ENCODE results near the gene AMMECR1.

- TF ChIP-seq EZH2 (IDR thresholded peaks at IDR 0.05; ENCODE audit: low read depth, unreplicated experiment) (no peak), POLR2AphosphoS5 (IDR thresholded peaks at IDR 0.05; ENCODE audit: low read depth) (no peak), JUNB (IDR thresholded peaks at IDR 0.05; ENCODE audit: unreplicated experiment) (no peak), CTCF (conservative IDR thresholded peaks at IDR 0.05; ENCODE audit: low read depth in 2 of 2) (no peak), EZH2phosphoT487 (IDR thresholded peaks at IDR 0.05; ENCODE audit: unreplicated experiment) (no peak)
- TF ChIP-seq, protein P1, sequence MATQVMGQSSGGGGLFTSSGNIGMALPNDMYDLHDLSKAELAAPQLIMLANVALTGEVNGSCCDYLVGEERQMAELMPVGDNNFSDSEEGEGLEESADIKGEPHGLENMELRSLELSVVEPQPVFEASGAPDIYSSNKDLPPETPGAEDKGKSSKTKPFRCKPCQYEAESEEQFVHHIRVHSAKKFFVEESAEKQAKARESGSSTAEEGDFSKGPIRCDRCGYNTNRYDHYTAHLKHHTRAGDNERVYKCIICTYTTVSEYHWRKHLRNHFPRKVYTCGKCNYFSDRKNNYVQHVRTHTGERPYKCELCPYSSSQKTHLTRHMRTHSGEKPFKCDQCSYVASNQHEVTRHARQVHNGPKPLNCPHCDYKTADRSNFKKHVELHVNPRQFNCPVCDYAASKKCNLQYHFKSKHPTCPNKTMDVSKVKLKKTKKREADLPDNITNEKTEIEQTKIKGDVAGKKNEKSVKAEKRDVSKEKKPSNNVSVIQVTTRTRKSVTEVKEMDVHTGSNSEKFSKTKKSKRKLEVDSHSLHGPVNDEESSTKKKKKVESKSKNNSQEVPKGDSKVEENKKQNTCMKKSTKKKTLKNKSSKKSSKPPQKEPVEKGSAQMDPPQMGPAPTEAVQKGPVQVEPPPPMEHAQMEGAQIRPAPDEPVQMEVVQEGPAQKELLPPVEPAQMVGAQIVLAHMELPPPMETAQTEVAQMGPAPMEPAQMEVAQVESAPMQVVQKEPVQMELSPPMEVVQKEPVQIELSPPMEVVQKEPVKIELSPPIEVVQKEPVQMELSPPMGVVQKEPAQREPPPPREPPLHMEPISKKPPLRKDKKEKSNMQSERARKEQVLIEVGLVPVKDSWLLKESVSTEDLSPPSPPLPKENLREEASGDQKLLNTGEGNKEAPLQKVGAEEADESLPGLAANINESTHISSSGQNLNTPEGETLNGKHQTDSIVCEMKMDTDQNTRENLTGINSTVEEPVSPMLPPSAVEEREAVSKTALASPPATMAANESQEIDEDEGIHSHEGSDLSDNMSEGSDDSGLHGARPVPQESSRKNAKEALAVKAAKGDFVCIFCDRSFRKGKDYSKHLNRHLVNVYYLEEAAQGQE (IDR thresholded peaks at IDR 0.05; ENCODE audit: unreplicated experiment) = no peak
- TF ChIP-seq, protein P2, sequence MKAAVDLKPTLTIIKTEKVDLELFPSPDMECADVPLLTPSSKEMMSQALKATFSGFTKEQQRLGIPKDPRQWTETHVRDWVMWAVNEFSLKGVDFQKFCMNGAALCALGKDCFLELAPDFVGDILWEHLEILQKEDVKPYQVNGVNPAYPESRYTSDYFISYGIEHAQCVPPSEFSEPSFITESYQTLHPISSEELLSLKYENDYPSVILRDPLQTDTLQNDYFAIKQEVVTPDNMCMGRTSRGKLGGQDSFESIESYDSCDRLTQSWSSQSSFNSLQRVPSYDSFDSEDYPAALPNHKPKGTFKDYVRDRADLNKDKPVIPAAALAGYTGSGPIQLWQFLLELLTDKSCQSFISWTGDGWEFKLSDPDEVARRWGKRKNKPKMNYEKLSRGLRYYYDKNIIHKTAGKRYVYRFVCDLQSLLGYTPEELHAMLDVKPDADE (IDR thresholded peaks at IDR 0.05) = no peak
Observed at GRCh38 chrX:110153896-110154295, 164.0 kb downstream of the AMMECR1 start.

Measured in GM23338 (cell line).